ENCODE data around the gene REXO5. TPM values are rescaled to one million over a fixed set of nuclear protein-coding genes. Genes with fewer than 3 reads are reported as not detected.

The REXO5 gene
- total and polyA plus RNA-seq, 7 donors, result 0.63 to 1.8 (median 1.1) TPM

GRCh38 chr16:20781697-20782096, 24.6 kb upstream of the REXO5 start:
- no peak for TF ChIP-seq CTCF (IDR thresholded peaks at IDR 0.05)
- no peak for DNase-seq
- Histone ChIP-seq H3K27ac (no peak overlapping the region), H3K4me3 (no peak overlapping the region), H3K27me3 (ENCODE audit: insufficient read depth in 3 of 3, low read length in 2 of 3) (no peaks in the 10 kb centered on the region), H3K36me3 (ENCODE audit: insufficient read depth in 1 of 2, low read depth in 1 of 2) (peaks cover 0 to 26% of the 10 kb centered on the region in 2 donors), H3K4me1 (no peaks in the 10 kb centered on the region), H3K9me3 (no peaks in the 10 kb centered on the region)
- WGBS, 3 donors, result 81 to 87% (median 87%) methylated on average over 1 of the region's 1 CpG
- intact Hi-C loops (cut with DNase I), result no loop called here
- no peak for ATAC-seq

DNA sequence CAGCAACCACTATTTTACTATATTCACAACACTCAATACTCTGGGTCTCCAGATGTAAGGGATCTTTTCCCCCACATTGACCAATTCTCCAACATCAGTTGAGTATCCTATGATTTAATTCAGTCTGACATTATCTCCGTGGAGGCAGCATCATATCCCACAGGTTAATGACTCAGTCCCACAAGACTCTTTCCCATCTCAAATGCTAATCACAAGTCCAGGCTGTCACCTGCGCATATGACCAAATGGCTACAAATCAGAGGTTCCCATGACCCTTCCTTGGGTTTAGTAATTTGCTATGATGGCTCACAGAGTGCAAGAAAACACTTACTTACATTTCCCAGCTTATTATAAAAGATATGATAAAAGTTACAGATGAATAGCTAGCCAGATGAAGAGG, 23.9 kb upstream of the REXO5 start:
- ATAC-seq (no peak), DNase-seq (no peak)
- 88 to 90% (median 88%) methylated on average over 2 of the region's 2 CpGs for WGBS, 3 donors
- no peaks in the 10 kb centered on the region for H3K4me1 ChIP-seq
- no peaks in the 10 kb centered on the region for H3K9me3 ChIP-seq
- peaks cover 0 to 26% of the 10 kb centered on the region in 2 donors for H3K36me3 ChIP-seq (ENCODE audit: insufficient read depth in 1 of 2, low read depth in 1 of 2)
- no peak overlapping the region for H3K4me3 ChIP-seq
- intact Hi-C loops (cut with DNase I), result no loop called here
- no peak for TF ChIP-seq CTCF (IDR thresholded peaks at IDR 0.05)
- no peaks in the 10 kb centered on the region for H3K27me3 ChIP-seq (ENCODE audit: insufficient read depth in 3 of 3, low read length in 2 of 3)
- H3K27ac ChIP-seq, result no peak overlapping the region

DNA sequence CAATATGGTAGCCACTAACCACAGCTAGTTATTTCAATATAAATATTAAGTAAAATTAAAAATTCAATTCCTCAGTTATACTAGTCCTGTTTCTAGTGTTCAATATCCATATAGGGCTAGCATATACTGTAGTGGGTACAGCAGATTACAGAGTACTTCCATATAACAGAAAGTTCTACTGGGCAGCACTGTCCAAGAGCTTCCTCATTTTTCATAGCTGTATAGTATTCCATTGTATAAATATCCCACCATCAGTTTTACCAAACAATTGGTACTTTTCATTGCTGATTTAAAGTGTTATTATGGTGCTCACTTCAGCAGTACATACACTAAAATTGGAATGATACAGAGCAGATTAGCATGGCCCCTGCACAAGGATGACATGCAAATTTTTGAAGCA, 22.1 kb upstream of the REXO5 start:
- intact Hi-C loops (cut with DNase I), result no loop called here
- no peak overlapping the region for H3K4me3 ChIP-seq
- no peak for TF ChIP-seq CTCF (IDR thresholded peaks at IDR 0.05)
- H3K36me3 ChIP-seq (ENCODE audit: insufficient read depth in 1 of 2, low read depth in 1 of 2), result peaks cover 0 to 18% of the 10 kb centered on the region in 2 donors
- no peaks in the 10 kb centered on the region for H3K9me3 ChIP-seq
- H3K27me3 ChIP-seq (ENCODE audit: insufficient read depth in 3 of 3, low read length in 2 of 3), result no peaks in the 10 kb centered on the region
- no peak overlapping the region for H3K27ac ChIP-seq
- no peak for ATAC-seq
- no peaks in the 10 kb centered on the region for H3K4me1 ChIP-seq
- no peak for DNase-seq

GRCh38 chr16:20789130-20789529, 17.2 kb upstream of the REXO5 start:
- ATAC-seq, result no peak
- no peak overlapping the region for H3K4me3 ChIP-seq
- TF ChIP-seq CTCF (IDR thresholded peaks at IDR 0.05), result no peak
- no peak for DNase-seq
- intact Hi-C loops (cut with DNase I), result no loop called here
- no peak overlapping the region for H3K27ac ChIP-seq
- no peaks in the 10 kb centered on the region for H3K9me3 ChIP-seq
- no peaks in the 10 kb centered on the region for H3K36me3 ChIP-seq (ENCODE audit: insufficient read depth in 1 of 2, low read depth in 1 of 2)
- H3K4me1 ChIP-seq, result no peaks in the 10 kb centered on the region
- H3K27me3 ChIP-seq (ENCODE audit: insufficient read depth in 3 of 3, low read length in 2 of 3), result no peaks in the 10 kb centered on the region

- no peak for TF ChIP-seq CTCF (IDR thresholded peaks at IDR 0.05)
- H3K4me1 ChIP-seq, result no peaks in the 10 kb centered on the region
- ATAC-seq (no peak), DNase-seq (no peak)
- H3K9me3 ChIP-seq, result no peaks in the 10 kb centered on the region
- peaks cover 0 to 21% of the 10 kb centered on the region in 2 donors for H3K36me3 ChIP-seq (ENCODE audit: insufficient read depth in 1 of 2, low read depth in 1 of 2)
- H3K4me3 ChIP-seq, result no peak overlapping the region
- H3K27ac ChIP-seq, result no peak overlapping the region
- no peaks in the 10 kb centered on the region for H3K27me3 ChIP-seq (ENCODE audit: insufficient read depth in 3 of 3, low read length in 2 of 3)
- 76 to 83% (median 80%) methylated on average over 5 of the region's 5 CpGs for whole genome bisulfite sequencing, 3 donors
- intact Hi-C loops (cut with DNase I), result no loop called here
Observed at GRCh38 chr16:20791923-20792612, 14.3 kb upstream of the REXO5 start.
